Adipose tissue (tissue), 3 donors: ENCODE results near the gene OR1L4. TPM values are rescaled to one million over a fixed set of nuclear protein-coding genes. Genes with fewer than 3 reads are reported as not detected.

Experiments
- H3K27ac ChIP-seq: one replicate; pipeline ENCODE4 v1.5.1; 2013; ENCODE audit warnings: low read depth, low read length
- WGBS, 3 donors: extraction: QIAGEN DNeasy Blood & Tissue Kit; methylation state at CpG; one replicate each; pipeline ENCODE4 v1.1.7; 2013; 5-methylcytosine and 5-hydroxymethylcytosine counted together
- polyA plus RNA-seq, 3 donors: library from polyadenylated mRNA; stranded (reverse); fragments of 200-250 nt; gene quantifications; one replicate each; pipeline ENCODE4 v1.2.3, GENCODE V29; 2013
- donor health status: healthy with polysubstance abuse.
- donor health status: Bipolar disorder and iron deficiency.
- donor health status: healthy.

The OR1L4 gene
- polyA plus RNA-seq, result not detected

GRCh38 chr9:122723690-122724089 is at the start of gene OR1L4:
OR1L4 (plus strand) TSS chr9:122723990; CDS start chr9:122723990, 0 bp downstream.
- WGBS, 3 donors, result 63 to 82% (median 74%) methylated on average over 1 of the region's 1 CpG
- no peak within 1 kb of the TSS for H3K27ac ChIP-seq

GRCh38 chr9:122684851-122685250 is 38.9 kb upstream of the OR1L4 start:
- no peak overlapping the region for H3K27ac ChIP-seq

GRCh38 chr9:122695696-122696095 is 28.1 kb upstream of the OR1L4 start:
- 93 to 98% (median 96%) methylated on average over 1 of the region's 1 CpG for WGBS, 3 donors

GRCh38 chr9:122718038-122718437 is 5.8 kb upstream of the OR1L4 start:
- WGBS, 3 donors, result 80 to 86% (median 84%) methylated on average over 7 of the region's 7 CpGs
- H3K27ac ChIP-seq, result no peak overlapping the region

More at GRCh38 chr9:122695696-122696095, 28.1 kb upstream of the OR1L4 start:
- no peak overlapping the region for H3K27ac ChIP-seq

- WGBS, 3 donors, result 72 to 77% (median 76%) methylated on average over 4 of the region's 4 CpGs
These were observed 4.6 kb upstream of the OR1L4 start for GRCh38 chr9:122719218-122719617.

GRCh38 chr9:122742003-122742402 is 18.2 kb downstream of the OR1L4 start, which contains the start of gene OR1L6:
OR1L6 (plus strand) TSS chr9:122742303; CDS start chr9:122749848, 7,545 bp downstream.
- WGBS, 3 donors, result 64 to 82% (median 79%) methylated on average over 6 of the region's 6 CpGs
- no peak within 1 kb of the TSS for H3K27ac ChIP-seq

More at GRCh38 chr9:122719218-122719617, 4.6 kb upstream of the OR1L4 start:
- H3K27ac ChIP-seq, result no peak overlapping the region

- WGBS, 3 donors, result 32 to 38% (median 36%) methylated on average over 2 of the region's 2 CpGs
- H3K27ac ChIP-seq, result no peak overlapping the region
These were observed 31.0 kb downstream of the OR1L4 start for GRCh38 chr9:122754825-122755224.

GRCh38 chr9:122767817-122768216 is 44.0 kb downstream of the OR1L4 start:
- H3K27ac ChIP-seq, result no peak overlapping the region
- WGBS, 3 donors, result 74 to 81% (median 74%) methylated on average over 4 of the region's 4 CpGs

Other genes with a start within 250 kb of the OR1L4 start
- gene OR1J1, start 246.1 kb upstream of the OR1L4 start, polyA plus RNA-seq, result under 1 TPM in 1 of 3 donors, not detected in 2; 0.56 TPM
- gene OR1J2, start 213.2 kb upstream of the OR1L4 start, polyA plus RNA-seq, result not detected
- gene OR1J4, start 204.8 kb upstream of the OR1L4 start, polyA plus RNA-seq, result not detected
- gene OR1N1, start 196.7 kb upstream of the OR1L4 start, polyA plus RNA-seq, result not detected
- not detected for gene OR1N2, start 170.9 kb upstream of the OR1L4 start, polyA plus RNA-seq
- under 1 TPM in 2 of 3 donors, not detected in 1; 0.03 to 0.04 TPM for gene OR1L8, start 140.6 kb upstream of the OR1L4 start, polyA plus RNA-seq
- gene OR1Q1, start 109.3 kb upstream of the OR1L4 start, polyA plus RNA-seq, result not detected
- gene OR1B1, start 66.4 kb upstream of the OR1L4 start, polyA plus RNA-seq, result not detected
- gene OR1L1, start 62.3 kb upstream of the OR1L4 start, polyA plus RNA-seq, result not detected
- gene OR1L3, start 48.9 kb upstream of the OR1L4 start, polyA plus RNA-seq, result not detected
- gene OR1L6, start 18.3 kb downstream of the OR1L4 start, polyA plus RNA-seq, result not detected
- under 1 TPM in 1 of 3 donors, not detected in 2; 0.34 TPM for gene OR5C1, start 64.9 kb downstream of the OR1L4 start, polyA plus RNA-seq
- not detected for gene OR1K1, start 76.1 kb downstream of the OR1L4 start, polyA plus RNA-seq
- gene PDCL, start 104.6 kb downstream of the OR1L4 start, polyA plus RNA-seq, result 10 to 100 TPM in 1 of 3 donors, 1 to 10 TPM in 2; 4.3 to 12.1 (median 7.1) TPM
- gene RC3H2, start 181.4 kb downstream of the OR1L4 start, polyA plus RNA-seq, result 10 to 100 TPM in 1 of 3 donors, 1 to 10 TPM in 2; 4.7 to 11.7 (median 9.8) TPM
- gene ZBTB6, start 189.3 kb downstream of the OR1L4 start, polyA plus RNA-seq, result 1 to 10 TPM; 1.9 to 3.3 (median 2.3) TPM
- gene ZBTB26, start 207.5 kb downstream of the OR1L4 start, polyA plus RNA-seq, result 1 to 10 TPM; 2.0 to 2.2 (median 2.1) TPM
- gene RABGAP1, start 217.0 kb downstream of the OR1L4 start, polyA plus RNA-seq, result 10 to 100 TPM in 2 of 3 donors, 1 to 10 TPM in 1; 7.9 to 16.5 (median 16.1) TPM